Measurements from ENCODE around the gene KLC4. TPM values are rescaled to one million over a fixed set of nuclear protein-coding genes. Genes with fewer than 3 reads are reported as not detected.
A peak's percentile ranks its signal among the peaks of the same experiment; 100 is the strongest.

Gene KLC4
- total and polyA plus RNA-seq, 9 of the 15 experiments (the other 6 are each of a cell fraction or from before 2014, with no cell fraction given), result 1.7 to 16.2 (median 7.7) TPM

DNA sequence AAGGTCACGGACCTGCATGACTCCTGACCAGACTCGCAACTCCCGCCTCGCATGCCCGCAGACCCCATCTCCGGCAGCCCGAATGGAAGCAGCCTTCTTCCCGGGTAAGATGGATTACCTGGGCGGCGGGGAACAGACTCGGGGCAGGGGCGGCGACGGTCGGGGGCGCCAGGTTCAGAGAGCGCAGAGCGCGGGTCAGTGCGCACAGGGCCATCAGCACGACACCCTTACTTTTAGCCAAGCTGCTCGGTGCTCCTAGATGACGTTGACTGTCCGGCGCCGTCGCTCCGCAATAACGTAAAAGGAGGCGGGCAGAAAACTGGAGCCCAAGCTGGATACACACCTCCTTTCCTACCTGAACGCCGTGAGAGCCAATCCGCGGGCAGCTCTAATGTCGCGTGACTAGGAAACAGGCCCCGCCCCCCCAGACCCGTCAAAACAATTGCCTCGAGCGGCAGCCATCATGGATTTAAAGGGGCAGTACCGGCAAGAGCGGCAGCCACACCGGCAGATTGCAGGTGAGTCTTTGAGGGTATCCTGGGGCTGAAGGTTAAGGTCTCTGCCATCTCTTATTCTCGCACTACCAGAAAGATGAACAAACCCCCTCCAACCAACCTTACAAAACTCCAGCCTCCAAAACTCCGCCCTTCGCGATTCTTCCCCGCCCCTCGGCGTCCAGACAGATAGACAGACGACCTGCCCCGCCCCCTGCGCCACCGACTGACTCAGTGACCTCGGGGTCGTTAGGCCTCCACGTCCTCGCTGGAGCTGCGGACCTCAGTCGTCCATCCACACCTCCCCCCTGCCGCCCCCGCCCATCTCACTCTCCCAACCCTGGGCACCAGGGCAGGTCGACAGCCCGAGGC is at the start of gene KLC4, which contains the start of gene MRPL2 (continued):
- peak; percentile 96 for TF ChIP-seq SMAD4 (CRISPR knock-in tag; conservative IDR thresholded peaks at IDR 0.05)
- peak in 1 of 2 experiments; percentile 55; a peak in 2 of 4 replicates for TF ChIP-seq RCOR1 (IDR thresholded peaks at IDR 0.05; ENCODE audit: borderline replicate concordance in 1 of 2, low read depth in 2 of 2, low read length in 2 of 2)
- TF ChIP-seq ZNF75A (CRISPR knock-in tag; IDR thresholded peaks at IDR 0.05), result no peak
- no peak for TF ChIP-seq RBM34 (IDR thresholded peaks at IDR 0.05; ENCODE audit: borderline replicate concordance, insufficient read depth, low read length)
- TF ChIP-seq TBL1XR1 (IDR thresholded peaks at IDR 0.05; ENCODE audit: low read length in 2 of 2), result peak in 1 of 2 experiments; percentile 99; a peak in 3 of 4 replicates
- peak; percentile 26 for TF ChIP-seq SP2 (IDR thresholded peaks at IDR 0.05; ENCODE audit: extremely low read depth, low read depth, low read length, poor library complexity, severe bottlenecking)
- TF ChIP-seq EP400 (IDR thresholded peaks at IDR 0.05), result peak; percentile 94
- TF ChIP-seq NFE2 (IDR thresholded peaks at IDR 0.05; ENCODE audit: low read depth), result no peak
- peak; percentile 66 for TF ChIP-seq MEIS2 (IDR thresholded peaks at IDR 0.05; ENCODE audit: partially characterized antibody)
- TF ChIP-seq GTF2A2 (tag; IDR thresholded peaks at IDR 0.05), result no peak
- no peak for TF ChIP-seq SLC30A9 (CRISPR knock-in tag; IDR thresholded peaks at IDR 0.05)
- TF ChIP-seq, protein P1, sequence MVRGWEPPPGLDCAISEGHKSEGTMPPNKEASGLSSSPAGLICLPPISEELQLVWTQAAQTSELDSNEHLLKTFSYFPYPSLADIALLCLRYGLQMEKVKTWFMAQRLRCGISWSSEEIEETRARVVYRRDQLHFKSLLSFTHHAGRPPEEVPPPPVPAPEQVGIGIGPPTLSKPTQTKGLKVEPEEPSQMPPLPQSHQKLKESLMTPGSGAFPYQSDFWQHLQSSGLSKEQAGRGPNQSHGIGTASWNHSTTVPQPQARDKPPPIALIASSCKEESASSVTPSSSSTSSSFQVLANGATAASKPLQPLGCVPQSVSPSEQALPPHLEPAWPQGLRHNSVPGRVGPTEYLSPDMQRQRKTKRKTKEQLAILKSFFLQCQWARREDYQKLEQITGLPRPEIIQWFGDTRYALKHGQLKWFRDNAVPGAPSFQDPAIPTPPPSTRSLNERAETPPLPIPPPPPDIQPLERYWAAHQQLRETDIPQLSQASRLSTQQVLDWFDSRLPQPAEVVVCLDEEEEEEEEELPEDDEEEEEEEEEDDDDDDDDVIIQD (CRISPR knock-in tag; IDR thresholded peaks at IDR 0.05), result no peak
- TF ChIP-seq, protein P2, sequence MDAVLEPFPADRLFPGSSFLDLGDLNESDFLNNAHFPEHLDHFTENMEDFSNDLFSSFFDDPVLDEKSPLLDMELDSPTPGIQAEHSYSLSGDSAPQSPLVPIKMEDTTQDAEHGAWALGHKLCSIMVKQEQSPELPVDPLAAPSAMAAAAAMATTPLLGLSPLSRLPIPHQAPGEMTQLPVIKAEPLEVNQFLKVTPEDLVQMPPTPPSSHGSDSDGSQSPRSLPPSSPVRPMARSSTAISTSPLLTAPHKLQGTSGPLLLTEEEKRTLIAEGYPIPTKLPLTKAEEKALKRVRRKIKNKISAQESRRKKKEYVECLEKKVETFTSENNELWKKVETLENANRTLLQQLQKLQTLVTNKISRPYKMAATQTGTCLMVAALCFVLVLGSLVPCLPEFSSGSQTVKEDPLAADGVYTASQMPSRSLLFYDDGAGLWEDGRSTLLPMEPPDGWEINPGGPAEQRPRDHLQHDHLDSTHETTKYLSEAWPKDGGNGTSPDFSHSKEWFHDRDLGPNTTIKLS (IDR thresholded peaks at IDR 0.05; ENCODE audit: borderline replicate concordance, low read depth), result no peak
- 0 out of 2 replicates have a peak, but pooled peaks have one; percentile 8 for TF ChIP-seq KLF13 (tag; IDR thresholded peaks at IDR 0.05; ENCODE audit: borderline replicate concordance, low read depth)
- no peak for TF ChIP-seq ZNF77 (CRISPR knock-in tag; IDR thresholded peaks at IDR 0.05)
- TF ChIP-seq MTA2 (IDR thresholded peaks at IDR 0.05; ENCODE audit: low read depth), result no peak
- peak; percentile 74 for TF ChIP-seq RBBP5 (IDR thresholded peaks at IDR 0.05; ENCODE audit: borderline replicate concordance, insufficient read depth, low read length, poor library complexity, severe bottlenecking)
- peak; percentile 78 for TF ChIP-seq FOSL1 (tag; conservative IDR thresholded peaks at IDR 0.05)
- no peak for TF ChIP-seq HNRNPUL1 (IDR thresholded peaks at IDR 0.05; ENCODE audit: low read length)
- TF ChIP-seq EGR1 (conservative IDR thresholded peaks at IDR 0.05), result peak; percentile 84
- peak; percentile 70; the same call in 1 of the 2 replicates for TF ChIP-seq NR2C1 (IDR thresholded peaks at IDR 0.05)
- TF ChIP-seq NR2C1 (tag; IDR thresholded peaks at IDR 0.05), result peak; percentile 76
- TF ChIP-seq HEY1 (CRISPR knock-in tag; IDR thresholded peaks at IDR 0.05; ENCODE audit: borderline replicate concordance), result no peak
- TF ChIP-seq, protein P3, sequence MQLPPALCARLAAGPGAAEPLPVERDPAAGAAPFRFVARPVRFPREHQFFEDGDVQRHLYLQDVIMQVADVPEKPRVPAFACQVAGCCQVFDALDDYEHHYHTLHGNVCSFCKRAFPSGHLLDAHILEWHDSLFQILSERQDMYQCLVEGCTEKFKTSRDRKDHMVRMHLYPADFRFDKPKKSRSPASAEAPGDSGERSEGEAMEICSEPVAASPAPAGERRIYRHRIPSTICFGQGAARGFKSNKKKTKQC (CRISPR knock-in tag; IDR thresholded peaks at IDR 0.05), result peak; percentile 81
- peak in 1 of 2 experiments; percentile 70; a peak in 1 of 3 replicates for TF ChIP-seq CBX3 (IDR thresholded peaks at IDR 0.05; ENCODE audit: borderline replicate concordance in 1 of 2, low read length in 2 of 2)
